Testis (tissue), 3 donors: ENCODE measurements around the gene ATP13A2. TPM values are rescaled to one million over a fixed set of nuclear protein-coding genes. Genes with fewer than 3 reads are reported as not detected.
A peak's percentile ranks its signal among the peaks of the same experiment; 100 is the strongest.

Experiments
- DNase-seq: peaks from one replicate; pipeline ENCODE4 v3.0.0-alpha.2; 2019
- H3K27ac ChIP-seq, 2 donors: fragments of 200-600 bp; sonication (generic); one replicate each; pipeline ENCODE4 v1.5.1; 2019
- H3K27me3 ChIP-seq: fragments of 200-600 bp; sonication (generic); one replicate; pipeline ENCODE4 v1.5.1; 2019
- H3K36me3 ChIP-seq: fragments of 200-600 bp; sonication (generic); one replicate; pipeline ENCODE4 v1.5.1; 2017; ENCODE audit warnings: low read depth; ENCODE audit errors: missing control alignments
- H3K4me1 ChIP-seq: fragments of 200-600 bp; sonication (generic); one replicate; pipeline ENCODE4 v1.5.1; 2019
- H3K4me3 ChIP-seq, 2 donors: fragments of 200-600 bp; sonication (generic); one replicate each; pipeline ENCODE4 v1.5.1; 2017 to 2019
- H3K9me3 ChIP-seq: fragments of 200-600 bp; sonication (generic); one replicate; pipeline ENCODE4 v1.5.1; 2017
- POLR2A ChIP-seq: fragments of 450-650 bp; IDR thresholded peaks from one replicate; pipeline ENCODE4 v1.6.1; 2017; ENCODE audit warnings: antibody characterized with exemption, mild to moderate bottlenecking, moderate library complexity
- WGBS, 2 donors: methylation state at CpG; one replicate each; pipeline ENCODE4 v1.1.5; 2018; 5-methylcytosine and 5-hydroxymethylcytosine counted together
- intact Hi-C: fragments of 100-400 bp; cut with DNase I; formaldehyde crosslinking; loops from one replicate; pipeline ENCODE4 v1.15.1; 2023; ENCODE audit warnings: low total_unique reads
- polyA plus RNA-seq: library from polyadenylated mRNA; stranded (reverse); fragments of 350-450 nt; fragmentation: Illumina TruSeq; extraction: RNeasy Lipid Tissue Mini Kit (QIAGEN cat#74804); gene quantifications from one replicate; pipeline ENCODE4 v1.2.3, GENCODE V29; 2014; ENCODE audit warnings: low read depth, low replicate concordance; ENCODE audit not compliant: insufficient read depth
- total RNA-seq, 2 donors: library from RNA; depleted of rRNA; stranded (reverse); fragments of >200 nt; gene quantifications; one replicate each; pipeline ENCODE4 v1.2.3, GENCODE V29; 2016
- TF ChIP-seq, protein P1 (sequence below), 3 experiments: fragments of 450-650 bp in 2 of 3; fragments of 200-600 bp in 1 of 3; sonication (generic) in 1 of 3; IDR thresholded peaks; one replicate each; pipeline ENCODE4 v1.5.1; 2016 to 2019; ENCODE audit warnings: antibody characterized with exemption in 3 of 3, mild to moderate bottlenecking in 2 of 3, moderate library complexity in 1 of 3

Gene ATP13A2
- total and polyA plus RNA-seq, 3 donors from 2014 or later, result 36.9 to 45.6 (median 42.4) TPM

DNA sequence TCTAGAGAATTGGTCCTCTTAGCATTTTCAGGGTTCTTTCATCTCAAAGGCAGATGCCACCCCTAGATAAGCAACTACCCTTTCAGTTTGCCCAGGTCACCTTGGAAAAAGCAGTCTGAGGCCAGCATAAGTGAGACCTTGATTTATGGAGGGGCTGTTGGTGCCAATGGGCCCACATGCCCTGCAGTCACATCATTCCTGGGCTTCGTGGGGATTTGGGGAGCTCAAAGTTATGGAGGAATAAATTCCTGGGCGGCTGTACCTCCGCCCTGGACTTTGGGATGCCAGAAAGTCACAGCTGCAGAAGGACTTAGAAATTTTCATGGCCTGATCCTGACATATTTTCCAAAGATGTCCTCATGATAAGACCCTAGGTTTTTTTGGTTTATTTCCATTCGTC lies 44.8 kb upstream of the ATP13A2 start:
- intact Hi-C loops, result no loop called here
- Histone ChIP-seq H3K36me3 (no peaks in the 10 kb centered on the region), H3K27me3 (no peaks in the 10 kb centered on the region), H3K4me1 (peaks cover 11% of the 10 kb centered on the region), H3K27ac (no peak overlapping the region), H3K4me3 (no peak overlapping the region), H3K9me3 (no peaks in the 10 kb centered on the region)
- no peak for DNase-seq
- TF ChIP-seq POLR2A, result no peak
- TF ChIP-seq, protein P1, sequence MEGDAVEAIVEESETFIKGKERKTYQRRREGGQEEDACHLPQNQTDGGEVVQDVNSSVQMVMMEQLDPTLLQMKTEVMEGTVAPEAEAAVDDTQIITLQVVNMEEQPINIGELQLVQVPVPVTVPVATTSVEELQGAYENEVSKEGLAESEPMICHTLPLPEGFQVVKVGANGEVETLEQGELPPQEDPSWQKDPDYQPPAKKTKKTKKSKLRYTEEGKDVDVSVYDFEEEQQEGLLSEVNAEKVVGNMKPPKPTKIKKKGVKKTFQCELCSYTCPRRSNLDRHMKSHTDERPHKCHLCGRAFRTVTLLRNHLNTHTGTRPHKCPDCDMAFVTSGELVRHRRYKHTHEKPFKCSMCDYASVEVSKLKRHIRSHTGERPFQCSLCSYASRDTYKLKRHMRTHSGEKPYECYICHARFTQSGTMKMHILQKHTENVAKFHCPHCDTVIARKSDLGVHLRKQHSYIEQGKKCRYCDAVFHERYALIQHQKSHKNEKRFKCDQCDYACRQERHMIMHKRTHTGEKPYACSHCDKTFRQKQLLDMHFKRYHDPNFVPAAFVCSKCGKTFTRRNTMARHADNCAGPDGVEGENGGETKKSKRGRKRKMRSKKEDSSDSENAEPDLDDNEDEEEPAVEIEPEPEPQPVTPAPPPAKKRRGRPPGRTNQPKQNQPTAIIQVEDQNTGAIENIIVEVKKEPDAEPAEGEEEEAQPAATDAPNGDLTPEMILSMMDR (IDR thresholded peaks at IDR 0.05), result no peak
- WGBS, 2 donors, result 79 to 83% methylated on average over 4 of the region's 4 CpGs

DNA sequence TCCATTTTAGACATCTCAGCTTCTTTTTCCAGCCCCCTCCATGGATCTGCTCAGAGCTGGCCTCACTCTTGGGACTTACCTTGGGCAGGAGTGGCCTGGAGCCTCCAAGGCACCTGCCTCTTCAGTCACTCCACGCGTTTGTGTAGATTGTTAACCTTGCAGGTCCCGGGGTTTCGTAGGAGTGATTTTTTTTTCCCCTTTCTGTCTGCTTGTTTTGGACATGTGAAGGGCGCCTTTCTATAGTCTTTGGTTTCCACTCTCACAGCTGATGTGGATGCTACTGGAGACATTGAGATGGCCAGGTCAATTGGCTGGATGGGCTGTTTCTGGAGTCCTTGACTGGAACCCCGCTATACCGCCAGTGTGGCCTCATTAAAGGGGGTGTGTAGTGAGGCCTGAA lies 44.1 kb upstream of the ATP13A2 start:
- no peaks in the 10 kb centered on the region for H3K9me3 ChIP-seq
- WGBS, 2 donors, result 91 to 93% methylated on average over 7 of the region's 7 CpGs
- no peak for DNase-seq
- no peak overlapping the region for H3K27ac ChIP-seq
- H3K4me1 ChIP-seq, result peaks cover 11% of the 10 kb centered on the region
- H3K4me3 ChIP-seq, result no peak overlapping the region
- no peaks in the 10 kb centered on the region for H3K27me3 ChIP-seq
- intact Hi-C loops, result no loop called here
- no peaks in the 10 kb centered on the region for H3K36me3 ChIP-seq
- TF ChIP-seq, protein P1 (IDR thresholded peaks at IDR 0.05), result no peak
- no peak for TF ChIP-seq POLR2A

DNA sequence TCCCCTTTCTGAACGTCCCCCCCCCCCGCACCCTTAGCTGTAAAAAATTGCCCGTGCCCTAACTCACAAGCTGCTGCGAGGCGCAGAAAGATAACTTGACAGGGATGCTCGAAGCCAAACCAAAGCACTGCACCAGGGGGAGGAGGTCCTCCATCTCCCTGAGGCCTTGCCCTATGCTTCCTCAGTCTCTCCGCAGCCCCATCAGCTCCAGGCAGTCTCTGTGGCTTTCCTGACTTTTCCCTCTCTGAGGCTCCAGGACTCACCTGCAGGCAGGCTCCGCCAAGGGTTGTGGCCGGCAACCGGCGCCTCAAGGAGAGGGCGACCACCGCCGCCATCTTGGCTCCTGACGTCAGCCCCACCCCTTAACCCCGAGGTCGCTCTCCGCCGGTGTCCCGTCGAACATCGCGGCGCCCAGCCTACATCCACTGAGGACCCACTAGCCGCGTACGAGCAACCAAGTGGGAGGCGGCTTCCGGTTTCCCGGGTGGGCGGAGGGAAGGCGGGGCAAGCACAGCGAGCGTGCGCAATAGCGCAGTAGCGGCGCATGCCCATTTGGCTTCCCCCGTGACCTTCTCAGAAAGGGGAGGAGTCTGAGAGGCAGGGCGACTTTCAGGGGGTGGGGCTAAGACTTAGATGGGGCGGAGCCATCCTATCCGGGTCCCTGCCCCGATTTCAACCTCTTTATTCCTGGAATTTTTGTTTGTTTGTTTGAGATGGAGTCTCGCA lies 42.1 kb upstream of the ATP13A2 start, which contains the start of gene SDHB:
TSS of gene SDHB (minus strand) at position 348 of the 726 bp plus-strand sequence. CDS start at position 335, 13 bp downstream.
- H3K36me3 ChIP-seq, result no peaks in the 10 kb centered on the region
- intact Hi-C loops, result no loop called here

DNA sequence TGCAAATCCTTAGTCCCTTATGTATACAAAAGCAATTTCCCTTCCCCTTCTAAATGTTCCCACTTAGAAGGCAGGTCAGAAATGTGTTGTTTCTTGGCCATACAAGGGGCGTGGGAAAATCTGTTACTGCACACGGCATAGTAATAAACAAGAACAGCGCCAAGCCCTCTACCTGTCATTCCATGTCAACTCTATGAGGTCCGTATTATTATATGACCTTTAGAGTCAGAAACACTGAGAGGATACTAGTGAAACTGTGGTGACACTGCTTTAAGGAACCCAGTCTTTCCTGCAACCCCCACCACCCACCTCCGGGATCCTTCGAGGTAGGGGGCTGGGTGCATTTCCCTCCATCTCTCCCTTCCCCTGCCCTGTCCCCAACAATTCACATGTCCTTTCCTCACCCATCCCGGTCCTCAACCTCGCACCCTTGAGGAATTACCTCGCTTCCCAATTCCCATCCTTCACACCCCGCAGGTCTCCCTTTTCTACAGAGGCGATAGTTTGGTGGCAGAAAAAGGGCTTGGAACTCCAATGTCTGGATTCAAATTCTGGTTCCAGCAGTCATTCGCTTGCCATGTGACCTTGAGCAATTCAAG lies 41.5 kb upstream of the ATP13A2 start:
- Histone ChIP-seq H3K4me3 (peak overlapping the region; percentile 71 to 96), H3K4me1 (peaks cover 11% of the 10 kb centered on the region), H3K36me3 (no peaks in the 10 kb centered on the region), H3K27me3 (no peaks in the 10 kb centered on the region), H3K9me3 (no peaks in the 10 kb centered on the region), H3K27ac (peak overlapping the region; percentile 88 to 93)
- no peak for TF ChIP-seq POLR2A
- DNase-seq, result no peak
- intact Hi-C loops, result no loop called here
- 4% methylated on average over 12 of the region's 12 CpGs for WGBS, 2 donors

More for the DNA sequence above, 42.1 kb upstream of the ATP13A2 start, which contains the start of gene SDHB:
- peak; percentile 90 for TF ChIP-seq POLR2A
- TF ChIP-seq, protein P1 (IDR thresholded peaks at IDR 0.05), result no peak
- Histone ChIP-seq H3K4me1 (peaks cover 11% of the 10 kb centered on the region), H3K4me3 (peak within 1 kb of the TSS; percentile 71 to 96), H3K9me3 (no peaks in the 10 kb centered on the region), H3K27ac (peak within 1 kb of the TSS; percentile 88 to 93), H3K27me3 (no peaks in the 10 kb centered on the region)
- peak; percentile 99 for DNase-seq
- 0 to 2% methylated on average over 21 to 30 of the region's 44 CpGs for WGBS, 2 donors

DNA sequence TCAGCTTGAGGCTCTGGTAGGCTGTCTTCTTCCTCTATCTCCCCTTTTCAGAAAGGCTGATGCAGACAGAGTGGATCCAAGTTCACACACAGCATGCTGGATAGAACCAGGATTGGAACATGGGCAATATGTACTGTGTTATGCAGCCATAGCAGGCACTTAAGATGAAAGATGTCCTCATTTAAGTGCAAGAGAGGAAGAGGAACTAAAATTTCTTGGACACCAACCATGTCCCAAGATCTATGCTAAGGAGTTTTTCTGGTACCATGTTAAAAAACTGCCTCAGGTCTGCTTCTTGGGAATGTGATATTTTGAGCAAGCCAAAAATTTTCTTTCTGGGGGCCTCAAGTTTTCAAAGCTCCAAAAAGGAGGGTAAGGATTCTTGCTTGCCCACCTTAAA lies 40.9 kb upstream of the ATP13A2 start:
- peak overlapping the region in 1 of 2 donors; percentile 96 for H3K4me3 ChIP-seq
- no peaks in the 10 kb centered on the region for H3K27me3 ChIP-seq
- peaks cover 16% of the 10 kb centered on the region for H3K4me1 ChIP-seq
- TF ChIP-seq POLR2A, result no peak
- TF ChIP-seq, protein P1 (IDR thresholded peaks at IDR 0.05), result no peak
- H3K9me3 ChIP-seq, result no peaks in the 10 kb centered on the region
- intact Hi-C loops, result no loop called here
- no peaks in the 10 kb centered on the region for H3K36me3 ChIP-seq
- DNase-seq, result no peak
- peak overlapping the region in 1 of 2 donors; percentile 88 for H3K27ac ChIP-seq
